ENCODE measurements around the gene ANKS6. TPM values are rescaled to one million over a fixed set of nuclear protein-coding genes. Genes with fewer than 3 reads are reported as not detected.

ANKS6 gene
- total and polyA plus RNA-seq, 4 donors, result 1.9 to 6.3 (median 2.9) TPM

DNA sequence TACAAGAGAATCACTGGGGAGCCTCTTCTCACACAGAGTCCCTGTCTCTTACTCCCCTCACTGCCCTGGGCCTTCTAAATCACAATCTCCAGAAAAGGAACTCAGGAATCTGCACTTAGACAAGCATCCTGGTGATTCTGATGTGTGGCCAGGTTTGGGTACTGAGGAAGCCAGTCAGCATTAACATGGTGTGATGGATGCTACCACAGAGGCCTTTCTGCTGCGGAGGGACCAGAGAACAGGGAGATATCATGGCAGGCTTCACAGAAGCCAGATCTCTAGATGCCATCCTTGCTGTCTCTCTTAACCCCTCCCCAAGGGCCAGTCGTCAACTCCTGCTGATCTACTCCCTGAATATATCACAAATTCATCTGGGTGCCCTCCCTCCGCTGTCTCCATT lies 1.6 kb downstream of the ANKS6 start (continued):
- TF ChIP-seq EGR1 (IDR thresholded peaks at IDR 0.05; ENCODE audit: low read depth in 2 of 2) (no peak), FOXA1 (IDR thresholded peaks at IDR 0.05) (no peak)

DNA sequence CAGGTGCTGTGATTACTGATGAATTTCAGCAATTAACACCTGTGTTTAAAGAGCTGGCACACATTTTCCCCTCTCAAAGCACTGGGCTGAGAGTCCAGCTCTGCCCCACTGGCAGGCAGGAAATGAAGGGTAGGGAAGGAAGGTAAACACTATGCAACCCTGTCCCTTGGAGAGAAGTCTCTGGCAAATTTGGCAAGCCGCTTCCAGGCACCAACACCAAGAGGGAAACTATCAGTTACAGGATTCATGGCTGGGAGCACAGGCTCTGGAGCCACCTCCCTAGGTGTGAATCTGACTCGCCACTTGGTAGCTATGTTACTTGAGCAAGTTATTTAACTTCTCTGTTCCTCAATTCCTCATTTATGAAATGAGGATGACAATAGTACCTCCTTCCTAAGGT lies 3.3 kb downstream of the ANKS6 start:
- Histone ChIP-seq H3K9ac (ENCODE audit: low read depth in 1 of 2, low read length in 2 of 2) (no peak overlapping the region), H3K27me3 (ENCODE audit: control insufficient read depth in 4 of 4, insufficient read depth in 4 of 4, low read length in 3 of 4) (no peaks in the 10 kb centered on the region), H3K4me3 (ENCODE audit: low read depth in 1 of 3, low read length in 3 of 3) (no peak overlapping the region), H3K9me3 (ENCODE audit: control insufficient read depth in 4 of 4, low read length in 3 of 4) (no peaks in the 10 kb centered on the region), H3K4me1 (ENCODE audit: control insufficient read depth in 4 of 4, insufficient read depth in 4 of 4, low read length in 3 of 4) (peaks cover 0 to 12% (median 3%) of the 10 kb centered on the region in 4 donors), H3K27ac (ENCODE audit: low read depth in 1 of 2, low read length in 2 of 2) (no peak overlapping the region), H3K36me3 (ENCODE audit: control insufficient read depth in 4 of 4, insufficient read depth in 3 of 4, low read depth in 1 of 4, low read length in 3 of 4) (no peaks in the 10 kb centered on the region)
- TF ChIP-seq, protein P1, sequence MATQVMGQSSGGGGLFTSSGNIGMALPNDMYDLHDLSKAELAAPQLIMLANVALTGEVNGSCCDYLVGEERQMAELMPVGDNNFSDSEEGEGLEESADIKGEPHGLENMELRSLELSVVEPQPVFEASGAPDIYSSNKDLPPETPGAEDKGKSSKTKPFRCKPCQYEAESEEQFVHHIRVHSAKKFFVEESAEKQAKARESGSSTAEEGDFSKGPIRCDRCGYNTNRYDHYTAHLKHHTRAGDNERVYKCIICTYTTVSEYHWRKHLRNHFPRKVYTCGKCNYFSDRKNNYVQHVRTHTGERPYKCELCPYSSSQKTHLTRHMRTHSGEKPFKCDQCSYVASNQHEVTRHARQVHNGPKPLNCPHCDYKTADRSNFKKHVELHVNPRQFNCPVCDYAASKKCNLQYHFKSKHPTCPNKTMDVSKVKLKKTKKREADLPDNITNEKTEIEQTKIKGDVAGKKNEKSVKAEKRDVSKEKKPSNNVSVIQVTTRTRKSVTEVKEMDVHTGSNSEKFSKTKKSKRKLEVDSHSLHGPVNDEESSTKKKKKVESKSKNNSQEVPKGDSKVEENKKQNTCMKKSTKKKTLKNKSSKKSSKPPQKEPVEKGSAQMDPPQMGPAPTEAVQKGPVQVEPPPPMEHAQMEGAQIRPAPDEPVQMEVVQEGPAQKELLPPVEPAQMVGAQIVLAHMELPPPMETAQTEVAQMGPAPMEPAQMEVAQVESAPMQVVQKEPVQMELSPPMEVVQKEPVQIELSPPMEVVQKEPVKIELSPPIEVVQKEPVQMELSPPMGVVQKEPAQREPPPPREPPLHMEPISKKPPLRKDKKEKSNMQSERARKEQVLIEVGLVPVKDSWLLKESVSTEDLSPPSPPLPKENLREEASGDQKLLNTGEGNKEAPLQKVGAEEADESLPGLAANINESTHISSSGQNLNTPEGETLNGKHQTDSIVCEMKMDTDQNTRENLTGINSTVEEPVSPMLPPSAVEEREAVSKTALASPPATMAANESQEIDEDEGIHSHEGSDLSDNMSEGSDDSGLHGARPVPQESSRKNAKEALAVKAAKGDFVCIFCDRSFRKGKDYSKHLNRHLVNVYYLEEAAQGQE (IDR thresholded peaks at IDR 0.05), result no peak
- TF ChIP-seq EGR1 (IDR thresholded peaks at IDR 0.05; ENCODE audit: low read depth in 2 of 2) (no peak), TAF1 (conservative IDR thresholded peaks at IDR 0.05) (no peak), SP1 (IDR thresholded peaks at IDR 0.05) (no peak), JUND (IDR thresholded peaks at IDR 0.05) (no peak)
- 93% methylated on average over 2 of the region's 2 CpGs for WGBS
- DNase-seq (ENCODE audit: low spot score), result no peak

DNA sequence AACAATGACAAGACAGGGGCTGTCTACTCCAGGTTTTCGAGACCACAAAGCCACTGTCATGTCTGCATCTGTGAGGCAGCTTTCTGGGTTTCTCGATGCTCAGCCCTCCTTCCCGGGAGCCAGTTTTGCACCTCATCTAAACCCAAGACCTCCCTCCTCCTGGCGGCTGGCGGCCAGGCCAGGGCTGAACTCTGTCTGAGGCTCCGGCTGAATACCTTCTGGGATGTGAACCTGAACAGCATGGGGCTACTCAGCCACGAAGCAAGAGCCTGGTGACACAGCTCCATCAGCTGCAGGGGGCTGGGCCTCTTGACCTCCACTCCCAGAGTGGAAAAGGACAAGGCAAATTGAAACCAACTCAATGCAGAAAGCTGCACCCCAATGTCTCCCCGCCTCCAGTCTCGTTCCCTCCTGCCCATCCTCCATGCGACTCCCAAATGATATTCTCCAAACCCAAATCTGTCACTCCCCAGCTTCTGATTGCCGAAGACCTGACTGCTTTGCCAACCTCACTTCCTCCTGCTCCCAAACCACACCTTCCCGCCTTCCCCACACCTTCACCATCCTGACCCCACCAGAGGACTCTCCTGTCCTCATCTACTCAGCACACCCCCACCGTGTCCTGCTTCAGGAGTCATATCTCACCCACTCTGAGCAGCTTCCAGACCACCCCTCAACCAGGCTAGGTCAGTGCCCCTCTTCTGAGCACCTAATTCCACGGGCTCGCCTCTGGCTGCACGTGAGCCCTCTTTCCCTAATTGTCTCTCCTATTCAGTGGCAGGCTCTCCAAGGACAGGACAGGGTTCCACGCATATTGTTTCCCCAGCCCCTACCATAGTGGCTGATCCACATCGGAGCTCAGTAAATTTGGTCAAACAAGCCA lies 4.5 kb downstream of the ANKS6 start:
- DNase-seq (ENCODE audit: low spot score), result no peak
- no peaks in the 10 kb centered on the region for H3K36me3 ChIP-seq (ENCODE audit: control insufficient read depth in 4 of 4, insufficient read depth in 3 of 4, low read depth in 1 of 4, low read length in 3 of 4)
- TF ChIP-seq YY1 (IDR thresholded peaks at IDR 0.05) (no peak), GABPA (IDR thresholded peaks at IDR 0.05 in 1 of 2, conservative IDR thresholded peaks at IDR 0.05 in 1 of 2) (no peak), HNF4A (conservative IDR thresholded peaks at IDR 0.05) (no peak), FOXA2 (IDR thresholded peaks at IDR 0.05) (no peak), RXRA (IDR thresholded peaks at IDR 0.05) (no peak), TAF1 (conservative IDR thresholded peaks at IDR 0.05) (no peak), NR2F2 (IDR thresholded peaks at IDR 0.05) (no peak), JUND (IDR thresholded peaks at IDR 0.05) (no peak), FOXA1 (IDR thresholded peaks at IDR 0.05) (no peak), HNF4G (IDR thresholded peaks at IDR 0.05) (no peak), SP1 (IDR thresholded peaks at IDR 0.05) (no peak), RAD21 (IDR thresholded peaks at IDR 0.05) (no peak), EGR1 (IDR thresholded peaks at IDR 0.05; ENCODE audit: low read depth in 2 of 2) (no peak)
- TF ChIP-seq, protein P2, sequence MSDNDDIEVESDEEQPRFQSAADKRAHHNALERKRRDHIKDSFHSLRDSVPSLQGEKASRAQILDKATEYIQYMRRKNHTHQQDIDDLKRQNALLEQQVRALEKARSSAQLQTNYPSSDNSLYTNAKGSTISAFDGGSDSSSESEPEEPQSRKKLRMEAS (IDR thresholded peaks at IDR 0.05), result no peak
- TF ChIP-seq, protein P3, sequence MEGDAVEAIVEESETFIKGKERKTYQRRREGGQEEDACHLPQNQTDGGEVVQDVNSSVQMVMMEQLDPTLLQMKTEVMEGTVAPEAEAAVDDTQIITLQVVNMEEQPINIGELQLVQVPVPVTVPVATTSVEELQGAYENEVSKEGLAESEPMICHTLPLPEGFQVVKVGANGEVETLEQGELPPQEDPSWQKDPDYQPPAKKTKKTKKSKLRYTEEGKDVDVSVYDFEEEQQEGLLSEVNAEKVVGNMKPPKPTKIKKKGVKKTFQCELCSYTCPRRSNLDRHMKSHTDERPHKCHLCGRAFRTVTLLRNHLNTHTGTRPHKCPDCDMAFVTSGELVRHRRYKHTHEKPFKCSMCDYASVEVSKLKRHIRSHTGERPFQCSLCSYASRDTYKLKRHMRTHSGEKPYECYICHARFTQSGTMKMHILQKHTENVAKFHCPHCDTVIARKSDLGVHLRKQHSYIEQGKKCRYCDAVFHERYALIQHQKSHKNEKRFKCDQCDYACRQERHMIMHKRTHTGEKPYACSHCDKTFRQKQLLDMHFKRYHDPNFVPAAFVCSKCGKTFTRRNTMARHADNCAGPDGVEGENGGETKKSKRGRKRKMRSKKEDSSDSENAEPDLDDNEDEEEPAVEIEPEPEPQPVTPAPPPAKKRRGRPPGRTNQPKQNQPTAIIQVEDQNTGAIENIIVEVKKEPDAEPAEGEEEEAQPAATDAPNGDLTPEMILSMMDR (IDR thresholded peaks at IDR 0.05; ENCODE audit: low read depth, low read length, missing input control), result no peak
- TF ChIP-seq, protein P1 (IDR thresholded peaks at IDR 0.05), result no peak
- TF ChIP-seq, protein P4, sequence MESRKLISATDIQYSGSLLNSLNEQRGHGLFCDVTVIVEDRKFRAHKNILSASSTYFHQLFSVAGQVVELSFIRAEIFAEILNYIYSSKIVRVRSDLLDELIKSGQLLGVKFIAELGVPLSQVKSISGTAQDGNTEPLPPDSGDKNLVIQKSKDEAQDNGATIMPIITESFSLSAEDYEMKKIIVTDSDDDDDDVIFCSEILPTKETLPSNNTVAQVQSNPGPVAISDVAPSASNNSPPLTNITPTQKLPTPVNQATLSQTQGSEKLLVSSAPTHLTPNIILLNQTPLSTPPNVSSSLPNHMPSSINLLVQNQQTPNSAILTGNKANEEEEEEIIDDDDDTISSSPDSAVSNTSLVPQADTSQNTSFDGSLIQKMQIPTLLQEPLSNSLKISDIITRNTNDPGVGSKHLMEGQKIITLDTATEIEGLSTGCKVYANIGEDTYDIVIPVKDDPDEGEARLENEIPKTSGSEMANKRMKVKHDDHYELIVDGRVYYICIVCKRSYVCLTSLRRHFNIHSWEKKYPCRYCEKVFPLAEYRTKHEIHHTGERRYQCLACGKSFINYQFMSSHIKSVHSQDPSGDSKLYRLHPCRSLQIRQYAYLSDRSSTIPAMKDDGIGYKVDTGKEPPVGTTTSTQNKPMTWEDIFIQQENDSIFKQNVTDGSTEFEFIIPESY (IDR thresholded peaks at IDR 0.05), result no peak
- TF ChIP-seq, protein P5, sequence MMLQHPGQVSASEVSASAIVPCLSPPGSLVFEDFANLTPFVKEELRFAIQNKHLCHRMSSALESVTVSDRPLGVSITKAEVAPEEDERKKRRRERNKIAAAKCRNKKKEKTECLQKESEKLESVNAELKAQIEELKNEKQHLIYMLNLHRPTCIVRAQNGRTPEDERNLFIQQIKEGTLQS (IDR thresholded peaks at IDR 0.05), result no peak
- no peak overlapping the region for H3K9ac ChIP-seq (ENCODE audit: low read depth in 1 of 2, low read length in 2 of 2)
- WGBS, result 88% methylated on average over 18 of the region's 18 CpGs
- no peak overlapping the region for H3K4me3 ChIP-seq (ENCODE audit: low read depth in 1 of 3, low read length in 3 of 3)
- H3K27ac ChIP-seq (ENCODE audit: low read depth in 1 of 2, low read length in 2 of 2), result no peak overlapping the region
- H3K27me3 ChIP-seq (ENCODE audit: control insufficient read depth in 4 of 4, insufficient read depth in 4 of 4, low read length in 3 of 4), result no peaks in the 10 kb centered on the region
- H3K4me1 ChIP-seq (ENCODE audit: control insufficient read depth in 4 of 4, insufficient read depth in 4 of 4, low read length in 3 of 4), result peaks cover 0 to 11% (median 3%) of the 10 kb centered on the region in 4 donors
- no peaks in the 10 kb centered on the region for H3K9me3 ChIP-seq (ENCODE audit: control insufficient read depth in 4 of 4, low read length in 3 of 4)
